ENCODE measurements around the gene RPL29. TPM values are rescaled to one million over a fixed set of nuclear protein-coding genes. Genes with fewer than 3 reads are reported as not detected.

Gene RPL29
- total and polyA plus RNA-seq, 2 of the 13 experiments (the other 11 are each of a cell fraction or from before 2014, with no cell fraction given) = 1,348 to 2,263 TPM

DNA sequence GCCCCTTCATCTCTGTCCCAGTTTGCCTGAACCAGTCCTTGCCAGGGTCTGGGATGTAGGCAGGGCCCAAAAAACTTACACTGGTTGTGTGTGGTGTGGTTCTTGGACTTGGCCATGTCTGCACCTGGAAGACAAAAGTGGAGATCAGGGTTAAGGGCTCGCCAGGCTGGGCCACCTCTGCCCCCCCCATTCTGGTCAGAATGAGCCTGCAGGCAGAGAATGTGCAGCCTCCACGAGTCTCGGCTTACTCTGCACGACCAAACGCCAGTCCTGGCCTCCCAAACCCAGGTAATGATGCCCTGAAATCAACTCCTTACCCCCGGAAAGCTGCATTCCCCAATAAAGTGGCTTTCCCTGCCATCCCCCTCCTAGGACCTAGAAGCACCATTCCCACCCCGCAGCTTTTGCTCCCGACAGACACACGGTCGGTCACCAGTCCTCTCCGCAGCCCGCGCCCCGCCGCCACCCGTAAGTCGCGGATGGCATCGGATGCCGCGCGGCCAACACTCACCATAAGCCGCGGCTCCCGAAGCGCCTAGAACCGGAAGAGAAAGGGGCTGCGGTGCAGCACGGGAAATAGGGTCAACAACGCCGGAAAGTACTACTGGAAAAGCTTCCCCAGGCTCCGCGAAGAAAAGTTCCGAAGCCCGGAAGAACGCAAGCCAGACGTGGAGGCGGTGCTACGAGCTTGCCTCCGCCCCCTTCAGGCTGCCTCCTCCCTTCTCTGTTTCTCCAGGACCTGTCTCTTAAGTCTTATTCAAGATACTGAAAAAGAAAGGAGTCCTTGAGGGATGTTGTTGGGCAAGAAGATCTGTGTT lies at the start of gene RPL29 (continued):
- TF ChIP-seq, protein P1, sequence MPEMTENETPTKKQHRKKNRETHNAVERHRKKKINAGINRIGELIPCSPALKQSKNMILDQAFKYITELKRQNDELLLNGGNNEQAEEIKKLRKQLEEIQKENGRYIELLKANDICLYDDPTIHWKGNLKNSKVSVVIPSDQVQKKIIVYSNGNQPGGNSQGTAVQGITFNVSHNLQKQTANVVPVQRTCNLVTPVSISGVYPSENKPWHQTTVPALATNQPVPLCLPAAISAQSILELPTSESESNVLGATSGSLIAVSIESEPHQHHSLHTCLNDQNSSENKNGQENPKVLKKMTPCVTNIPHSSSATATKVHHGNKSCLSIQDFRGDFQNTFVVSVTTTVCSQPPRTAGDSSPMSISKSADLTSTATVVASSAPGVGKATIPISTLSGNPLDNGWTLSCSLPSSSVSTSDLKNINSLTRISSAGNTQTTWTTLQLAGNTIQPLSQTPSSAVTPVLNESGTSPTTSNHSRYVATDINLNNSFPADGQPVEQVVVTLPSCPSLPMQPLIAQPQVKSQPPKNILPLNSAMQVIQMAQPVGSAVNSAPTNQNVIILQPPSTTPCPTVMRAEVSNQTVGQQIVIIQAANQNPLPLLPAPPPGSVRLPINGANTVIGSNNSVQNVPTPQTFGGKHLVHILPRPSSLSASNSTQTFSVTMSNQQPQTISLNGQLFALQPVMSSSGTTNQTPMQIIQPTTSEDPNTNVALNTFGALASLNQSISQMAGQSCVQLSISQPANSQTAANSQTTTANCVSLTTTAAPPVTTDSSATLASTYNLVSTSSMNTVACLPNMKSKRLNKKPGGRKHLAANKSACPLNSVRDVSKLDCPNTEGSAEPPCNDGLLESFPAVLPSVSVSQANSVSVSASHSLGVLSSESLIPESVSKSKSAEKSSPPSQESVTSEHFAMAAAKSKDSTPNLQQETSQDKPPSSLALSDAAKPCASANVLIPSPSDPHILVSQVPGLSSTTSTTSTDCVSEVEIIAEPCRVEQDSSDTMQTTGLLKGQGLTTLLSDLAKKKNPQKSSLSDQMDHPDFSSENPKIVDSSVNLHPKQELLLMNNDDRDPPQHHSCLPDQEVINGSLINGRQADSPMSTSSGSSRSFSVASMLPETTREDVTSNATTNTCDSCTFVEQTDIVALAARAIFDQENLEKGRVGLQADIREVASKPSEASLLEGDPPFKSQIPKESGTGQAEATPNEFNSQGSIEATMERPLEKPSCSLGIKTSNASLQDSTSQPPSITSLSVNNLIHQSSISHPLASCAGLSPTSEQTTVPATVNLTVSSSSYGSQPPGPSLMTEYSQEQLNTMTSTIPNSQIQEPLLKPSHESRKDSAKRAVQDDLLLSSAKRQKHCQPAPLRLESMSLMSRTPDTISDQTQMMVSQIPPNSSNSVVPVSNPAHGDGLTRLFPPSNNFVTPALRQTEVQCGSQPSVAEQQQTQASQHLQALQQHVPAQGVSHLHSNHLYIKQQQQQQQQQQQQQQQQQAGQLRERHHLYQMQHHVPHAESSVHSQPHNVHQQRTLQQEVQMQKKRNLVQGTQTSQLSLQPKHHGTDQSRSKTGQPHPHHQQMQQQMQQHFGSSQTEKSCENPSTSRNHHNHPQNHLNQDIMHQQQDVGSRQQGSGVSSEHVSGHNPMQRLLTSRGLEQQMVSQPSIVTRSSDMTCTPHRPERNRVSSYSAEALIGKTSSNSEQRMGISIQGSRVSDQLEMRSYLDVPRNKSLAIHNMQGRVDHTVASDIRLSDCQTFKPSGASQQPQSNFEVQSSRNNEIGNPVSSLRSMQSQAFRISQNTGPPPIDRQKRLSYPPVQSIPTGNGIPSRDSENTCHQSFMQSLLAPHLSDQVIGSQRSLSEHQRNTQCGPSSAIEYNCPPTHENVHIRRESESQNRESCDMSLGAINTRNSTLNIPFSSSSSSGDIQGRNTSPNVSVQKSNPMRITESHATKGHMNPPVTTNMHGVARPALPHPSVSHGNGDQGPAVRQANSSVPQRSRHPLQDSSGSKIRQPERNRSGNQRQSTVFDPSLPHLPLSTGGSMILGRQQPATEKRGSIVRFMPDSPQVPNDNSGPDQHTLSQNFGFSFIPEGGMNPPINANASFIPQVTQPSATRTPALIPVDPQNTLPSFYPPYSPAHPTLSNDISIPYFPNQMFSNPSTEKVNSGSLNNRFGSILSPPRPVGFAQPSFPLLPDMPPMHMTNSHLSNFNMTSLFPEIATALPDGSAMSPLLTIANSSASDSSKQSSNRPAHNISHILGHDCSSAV (CRISPR knock-in tag; IDR thresholded peaks at IDR 0.05; ENCODE audit: borderline replicate concordance) = peak; percentile 83; the same call in 1 of the 2 replicates
- TF ChIP-seq, protein P2, sequence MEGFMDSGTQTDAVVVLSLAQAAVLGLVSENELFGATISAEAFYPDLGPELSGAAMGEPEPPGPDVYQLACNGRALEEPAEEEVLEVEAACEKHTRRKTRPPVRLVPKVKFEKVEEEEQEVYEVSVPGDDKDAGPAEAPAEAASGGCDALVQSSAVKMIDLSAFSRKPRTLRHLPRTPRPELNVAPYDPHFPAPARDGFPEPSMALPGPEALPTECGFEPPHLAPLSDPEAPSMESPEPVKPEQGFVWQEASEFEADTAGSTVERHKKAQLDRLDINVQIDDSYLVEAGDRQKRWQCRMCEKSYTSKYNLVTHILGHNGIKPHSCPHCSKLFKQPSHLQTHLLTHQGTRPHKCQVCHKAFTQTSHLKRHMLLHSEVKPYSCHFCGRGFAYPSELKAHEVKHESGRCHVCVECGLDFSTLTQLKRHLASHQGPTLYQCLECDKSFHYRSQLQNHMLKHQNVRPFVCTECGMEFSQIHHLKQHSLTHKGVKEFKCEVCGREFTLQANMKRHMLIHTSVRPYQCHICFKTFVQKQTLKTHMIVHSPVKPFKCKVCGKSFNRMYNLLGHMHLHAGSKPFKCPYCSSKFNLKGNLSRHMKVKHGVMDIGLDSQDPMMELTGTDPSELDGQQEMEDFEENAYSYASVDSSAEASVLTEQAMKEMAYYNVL (CRISPR knock-in tag; IDR thresholded peaks at IDR 0.05; ENCODE audit: borderline replicate concordance) = peak; percentile 71; the same call in 1 of the 2 replicates
- no peak for TF ChIP-seq NFE2 (CRISPR knock-in tag; IDR thresholded peaks at IDR 0.05)
- peak; percentile 86 for TF ChIP-seq ZNF781 (CRISPR knock-in tag; IDR thresholded peaks at IDR 0.05; ENCODE audit: borderline replicate concordance, not compliant biosample characterization)
- TF ChIP-seq, protein P3, sequence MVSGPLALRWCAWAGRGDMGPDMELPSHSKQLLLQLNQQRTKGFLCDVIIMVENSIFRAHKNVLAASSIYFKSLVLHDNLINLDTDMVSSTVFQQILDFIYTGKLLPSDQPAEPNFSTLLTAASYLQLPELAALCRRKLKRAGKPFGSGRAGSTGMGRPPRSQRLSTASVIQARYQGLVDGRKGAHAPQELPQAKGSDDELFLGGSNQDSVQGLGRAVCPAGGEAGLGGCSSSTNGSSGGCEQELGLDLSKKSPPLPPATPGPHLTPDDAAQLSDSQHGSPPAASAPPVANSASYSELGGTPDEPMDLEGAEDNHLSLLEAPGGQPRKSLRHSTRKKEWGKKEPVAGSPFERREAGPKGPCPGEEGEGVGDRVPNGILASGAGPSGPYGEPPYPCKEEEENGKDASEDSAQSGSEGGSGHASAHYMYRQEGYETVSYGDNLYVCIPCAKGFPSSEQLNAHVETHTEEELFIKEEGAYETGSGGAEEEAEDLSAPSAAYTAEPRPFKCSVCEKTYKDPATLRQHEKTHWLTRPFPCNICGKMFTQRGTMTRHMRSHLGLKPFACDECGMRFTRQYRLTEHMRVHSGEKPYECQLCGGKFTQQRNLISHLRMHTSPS (CRISPR knock-in tag; IDR thresholded peaks at IDR 0.05; ENCODE audit: low read depth) = no peak
- TF ChIP-seq, protein P4, sequence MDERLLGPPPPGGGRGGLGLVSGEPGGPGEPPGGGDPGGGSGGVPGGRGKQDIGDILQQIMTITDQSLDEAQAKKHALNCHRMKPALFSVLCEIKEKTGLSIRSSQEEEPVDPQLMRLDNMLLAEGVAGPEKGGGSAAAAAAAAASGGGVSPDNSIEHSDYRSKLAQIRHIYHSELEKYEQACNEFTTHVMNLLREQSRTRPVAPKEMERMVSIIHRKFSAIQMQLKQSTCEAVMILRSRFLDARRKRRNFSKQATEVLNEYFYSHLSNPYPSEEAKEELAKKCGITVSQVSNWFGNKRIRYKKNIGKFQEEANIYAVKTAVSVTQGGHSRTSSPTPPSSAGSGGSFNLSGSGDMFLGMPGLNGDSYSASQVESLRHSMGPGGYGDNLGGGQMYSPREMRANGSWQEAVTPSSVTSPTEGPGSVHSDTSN (CRISPR knock-in tag; IDR thresholded peaks at IDR 0.05) = no peak
- peak; percentile 82; the same call in 1 of the 2 replicates for TF ChIP-seq ZNF768 (CRISPR knock-in tag; IDR thresholded peaks at IDR 0.05)
- TF ChIP-seq, protein P5, sequence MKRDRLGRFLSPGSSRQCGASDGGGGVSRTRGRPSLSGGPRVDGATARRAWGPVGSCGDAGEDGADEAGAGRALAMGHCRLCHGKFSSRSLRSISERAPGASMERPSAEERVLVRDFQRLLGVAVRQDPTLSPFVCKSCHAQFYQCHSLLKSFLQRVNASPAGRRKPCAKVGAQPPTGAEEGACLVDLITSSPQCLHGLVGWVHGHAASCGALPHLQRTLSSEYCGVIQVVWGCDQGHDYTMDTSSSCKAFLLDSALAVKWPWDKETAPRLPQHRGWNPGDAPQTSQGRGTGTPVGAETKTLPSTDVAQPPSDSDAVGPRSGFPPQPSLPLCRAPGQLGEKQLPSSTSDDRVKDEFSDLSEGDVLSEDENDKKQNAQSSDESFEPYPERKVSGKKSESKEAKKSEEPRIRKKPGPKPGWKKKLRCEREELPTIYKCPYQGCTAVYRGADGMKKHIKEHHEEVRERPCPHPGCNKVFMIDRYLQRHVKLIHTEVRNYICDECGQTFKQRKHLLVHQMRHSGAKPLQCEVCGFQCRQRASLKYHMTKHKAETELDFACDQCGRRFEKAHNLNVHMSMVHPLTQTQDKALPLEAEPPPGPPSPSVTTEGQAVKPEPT (CRISPR knock-in tag; IDR thresholded peaks at IDR 0.05; ENCODE audit: low read depth) = no peak; the same call in 1 of the 2 replicates
- TF ChIP-seq ZNF605 (CRISPR knock-in tag; IDR thresholded peaks at IDR 0.05) = peak; percentile 97

Data from HepG2 (cell line).